Heart left ventricle (tissue), 16 donors: ENCODE data around the gene SCN9A. TPM values are rescaled to one million over a fixed set of nuclear protein-coding genes. Genes with fewer than 3 reads are reported as not detected.

ENCODE experiments used
- ATAC-seq, 4 donors: fragments of 200-7000 bp; cut with Tn5 transposase; one replicate each; pipeline ENCODE4 v1.9.1; 2020 to 2022; ENCODE audit warnings: moderate library complexity in 4 of 4, mild to moderate bottlenecking in 3 of 4, moderate number of reproducible peaks in 1 of 4
- DNase-seq, 5 donors: peaks; one replicate each; pipeline ENCODE4 v3.0.0-alpha.2; 2020
- H3K27ac ChIP-seq, 12 donors: fragments of 200-600 bp; sonication (generic) in 4 of 12; one replicate each; pipeline versions ENCODE4 v1.5.0 to v1.8.0; 2016 to 2022; ENCODE audit warnings: mild to moderate bottlenecking in 2 of 12
- H3K27me3 ChIP-seq, 9 donors: fragments of 200-600 bp; sonication (generic) in 2 of 9; one replicate each; pipeline versions ENCODE4 v1.5.1 to v1.8.0; 2016 to 2022; ENCODE audit warnings: mild to moderate bottlenecking in 3 of 9
- H3K36me3 ChIP-seq, 9 donors: fragments of 200-600 bp; sonication (generic) in 2 of 9; one replicate each; pipeline versions ENCODE4 v1.5.0 to v1.8.0; 2018 to 2022; ENCODE audit warnings: mild to moderate bottlenecking in 2 of 9
- H3K4me1 ChIP-seq, 12 donors: fragments of 200-600 bp; sonication (generic) in 4 of 12; one replicate each; pipeline versions ENCODE4 v1.5.0 to v1.8.0; 2016 to 2022; ENCODE audit warnings: mild to moderate bottlenecking in 3 of 12
- H3K4me3 ChIP-seq, 12 donors: fragments of 200-600 bp; sonication (generic) in 4 of 12; one replicate each; pipeline versions ENCODE4 v1.5.0 to v1.8.0; 2017 to 2022; ENCODE audit warnings: mild to moderate bottlenecking in 9 of 12, moderate library complexity in 4 of 12
- H3K9me3 ChIP-seq, 12 donors: fragments of 200-600 bp; sonication (generic) in 4 of 12; one replicate each; pipeline versions ENCODE4 v1.5.0 to v1.8.0; 2016 to 2022; ENCODE audit warnings: mild to moderate bottlenecking in 1 of 12
- POLR2A ChIP-seq, 2 donors: fragments of 450-650 bp; IDR thresholded peaks; one replicate each; pipeline ENCODE4 v1.6.1; 2017; ENCODE audit warnings: antibody characterized with exemption in 2 of 2, mild to moderate bottlenecking in 2 of 2, moderate library complexity in 2 of 2
- WGBS, 4 donors: extraction: QIAGEN DNeasy Blood & Tissue Kit in 2 of 4; methylation state at CpG; one replicate each; pipeline versions ENCODE4 v1.1.5 to v1.1.7; 2013 to 2018; 5-methylcytosine and 5-hydroxymethylcytosine counted together
- intact Hi-C, 10 donors: fragments of 100-400 bp; cut with DNase I; formaldehyde crosslinking; loops; one replicate each; pipeline versions ENCODE4 v1.11.1 to v1.14.2; 2022
- polyA plus RNA-seq, 2 donors: library from polyadenylated mRNA; stranded (reverse); fragments of 200-250 nt; gene quantifications; one replicate each; pipeline ENCODE4 v1.2.3, GENCODE V29; 2013
- total RNA-seq, 9 donors: library from RNA; depleted of rRNA in 2 of 9; stranded (reverse); fragments of >200 nt in 2 of 9; fragmentation: NEBNext Ultra II Directional in 3 of 9; extraction: Animal tissue kit (Norgen Biotek cat#: 25700) in 3 of 9; gene quantifications; one replicate each; pipeline versions ENCODE4 v1.1.0 to v1.2.4, GENCODE V29; 2016 to 2023
- TF ChIP-seq, protein P1 (sequence below), 12 donors: fragments of 200-600 bp; sonication (generic) in 4 of 12; IDR thresholded peaks; one replicate each; pipeline versions ENCODE4 v1.5.0 to v1.8.0; 2018 to 2022; ENCODE audit warnings: antibody characterized with exemption in 12 of 12, mild to moderate bottlenecking in 5 of 12
- donor health status: ischemic (EF 13 %, LVEDD 7.1; RV severe dilation, severe dysfunction).
- donor health status: healthy with polysubstance abuse.
- donor health status: DM: no; HTN: yes; CAD: no.
- donor health status: DM: no; HTN: no; CAD: no.
- donor health status: ischemic (EF 25% LVEDD 6.9; RV normal size, moderate dysfunction).
- donor health status: ischemic (EF 25% LVEDD 5.7; RV mildly dilated, moderate dysfunction).
- donor health status: healthy.
- donor health status: DM: yes; HTN: yes; CAD: no.
- donor health status: ischemic (EF 35%, LVEDD 5.7; RV mildly dilated, moderate dysfunction).
- donor health status: nonischemic (EF 11% LVEDD 7.7; RV severe dilation, severe dysfunction).
- donor health status: DM: yes; HTN: yes; CAD: no.
- donor health status: PGD.
- donor health status: ischemic (EF 29% LVEDD 5.4; RV normal size, mild dysfunction).
- donor health status: nonischemic (EF 23%, LVEDD 6.1; RV moderate dilation, normal function).

SCN9A gene
- total and polyA plus RNA-seq, 11 donors = 0.08 to 3.2 (median 0.99) TPM

DNA sequence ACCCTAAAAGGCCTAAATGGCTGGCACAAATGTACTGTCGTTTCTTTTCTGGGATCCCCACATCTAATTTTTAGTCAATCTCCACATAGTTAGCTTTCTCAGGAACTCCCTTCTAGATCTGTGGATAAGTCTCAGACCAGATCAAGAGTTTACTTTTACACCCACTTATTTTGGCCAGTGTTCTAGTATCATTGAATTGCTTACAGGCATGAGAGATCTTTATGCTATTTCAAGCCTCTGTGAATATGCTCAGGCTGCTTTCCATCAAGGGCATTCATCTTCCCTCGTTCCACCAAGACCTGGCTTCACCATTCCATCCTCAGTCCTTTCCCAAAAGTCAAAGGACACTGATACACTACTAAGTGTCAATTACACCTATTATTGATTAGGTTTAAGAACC lies 220.2 kb downstream of the SCN9A start:
- no peaks in the 10 kb centered on the region for H3K4me1 ChIP-seq
- no peak for DNase-seq
- 68 to 76% (median 72%) methylated on average over 2 of the region's 2 CpGs for WGBS, 4 donors
- intact Hi-C loops = no loop called here
- H3K27ac ChIP-seq = no peak overlapping the region
- TF ChIP-seq, protein P1, sequence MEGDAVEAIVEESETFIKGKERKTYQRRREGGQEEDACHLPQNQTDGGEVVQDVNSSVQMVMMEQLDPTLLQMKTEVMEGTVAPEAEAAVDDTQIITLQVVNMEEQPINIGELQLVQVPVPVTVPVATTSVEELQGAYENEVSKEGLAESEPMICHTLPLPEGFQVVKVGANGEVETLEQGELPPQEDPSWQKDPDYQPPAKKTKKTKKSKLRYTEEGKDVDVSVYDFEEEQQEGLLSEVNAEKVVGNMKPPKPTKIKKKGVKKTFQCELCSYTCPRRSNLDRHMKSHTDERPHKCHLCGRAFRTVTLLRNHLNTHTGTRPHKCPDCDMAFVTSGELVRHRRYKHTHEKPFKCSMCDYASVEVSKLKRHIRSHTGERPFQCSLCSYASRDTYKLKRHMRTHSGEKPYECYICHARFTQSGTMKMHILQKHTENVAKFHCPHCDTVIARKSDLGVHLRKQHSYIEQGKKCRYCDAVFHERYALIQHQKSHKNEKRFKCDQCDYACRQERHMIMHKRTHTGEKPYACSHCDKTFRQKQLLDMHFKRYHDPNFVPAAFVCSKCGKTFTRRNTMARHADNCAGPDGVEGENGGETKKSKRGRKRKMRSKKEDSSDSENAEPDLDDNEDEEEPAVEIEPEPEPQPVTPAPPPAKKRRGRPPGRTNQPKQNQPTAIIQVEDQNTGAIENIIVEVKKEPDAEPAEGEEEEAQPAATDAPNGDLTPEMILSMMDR (IDR thresholded peaks at IDR 0.05) = no peak
- TF ChIP-seq POLR2A (IDR thresholded peaks at IDR 0.05) = no peak
- no peaks in the 10 kb centered on the region for H3K36me3 ChIP-seq
- ATAC-seq = no peak
- no peak overlapping the region for H3K4me3 ChIP-seq
- H3K27me3 ChIP-seq = no peaks in the 10 kb centered on the region
- no peaks in the 10 kb centered on the region for H3K9me3 ChIP-seq

DNA sequence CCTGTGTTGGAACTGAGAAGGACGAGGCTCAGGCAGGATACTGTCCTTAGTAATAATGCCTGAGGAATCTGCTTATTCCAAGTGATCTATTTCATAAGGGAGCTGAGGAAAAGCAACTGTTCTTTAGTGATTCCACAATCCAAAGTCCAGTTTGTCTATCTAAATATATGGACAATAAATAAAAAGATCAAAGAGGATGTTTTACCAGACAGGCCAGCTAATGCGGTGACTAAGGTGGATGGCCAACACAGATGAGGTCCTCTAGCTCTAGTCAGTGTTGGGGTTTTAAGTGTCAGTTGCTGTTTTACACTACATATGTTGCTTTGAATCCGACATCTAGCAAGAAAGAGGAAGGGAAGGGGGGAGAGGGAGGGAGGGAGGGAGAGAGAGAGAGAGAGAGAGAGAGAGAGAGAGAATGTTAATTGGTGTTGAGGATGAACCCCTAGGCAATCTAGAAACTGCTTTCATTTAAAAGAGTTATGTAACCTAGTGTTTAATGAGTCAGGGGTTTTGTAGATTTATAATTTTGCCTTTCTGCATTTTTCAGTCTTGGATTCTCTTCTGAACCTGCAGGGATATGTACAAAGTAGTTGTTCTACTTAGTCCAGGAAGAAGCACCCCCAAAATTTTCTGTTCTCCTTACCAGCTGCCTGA lies 220.9 kb downstream of the SCN9A start:
- H3K27ac ChIP-seq = no peak overlapping the region
- no peaks in the 10 kb centered on the region for H3K36me3 ChIP-seq
- H3K4me3 ChIP-seq = no peak overlapping the region
- TF ChIP-seq, protein P1 (IDR thresholded peaks at IDR 0.05) = no peak
- TF ChIP-seq POLR2A (IDR thresholded peaks at IDR 0.05) = no peak
- ATAC-seq (no peak), DNase-seq (no peak)
- 32 to 63% (median 40%) methylated on average over 3 of the region's 3 CpGs for WGBS, 4 donors
- no peaks in the 10 kb centered on the region for H3K27me3 ChIP-seq
- intact Hi-C loops = no loop called here
- no peaks in the 10 kb centered on the region for H3K4me1 ChIP-seq
- H3K9me3 ChIP-seq = no peaks in the 10 kb centered on the region

DNA sequence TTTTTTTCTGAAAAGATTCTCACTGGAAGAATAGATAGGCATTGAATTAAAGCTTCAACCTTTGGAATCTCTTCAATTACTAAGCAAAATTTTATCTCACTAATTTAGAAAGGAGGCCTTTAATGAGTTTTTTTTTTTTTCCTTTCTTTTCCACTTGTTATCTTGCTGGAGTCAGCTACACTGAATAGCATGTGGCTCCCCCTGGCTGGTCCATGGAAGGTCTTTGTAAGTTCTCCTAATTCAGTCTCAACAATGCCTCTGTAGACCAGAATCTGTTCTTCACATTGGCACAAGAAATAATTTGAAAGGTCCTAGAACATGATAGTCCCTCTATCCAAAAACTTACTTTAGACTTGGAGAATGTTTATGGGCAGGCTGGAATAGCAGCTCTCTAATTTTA lies 223.7 kb downstream of the SCN9A start:
- Histone ChIP-seq H3K27ac (no peak overlapping the region), H3K9me3 (no peaks in the 10 kb centered on the region), H3K36me3 (no peaks in the 10 kb centered on the region), H3K4me1 (peaks cover 0 to 10% (median 0%) of the 10 kb centered on the region in 12 donors), H3K4me3 (no peak overlapping the region), H3K27me3 (no peaks in the 10 kb centered on the region)
- DNase-seq = no peak
- no peak for TF ChIP-seq POLR2A (IDR thresholded peaks at IDR 0.05)
- TF ChIP-seq, protein P1 (IDR thresholded peaks at IDR 0.05) = no peak
- ATAC-seq = no peak
- intact Hi-C loops = no loop called here

GRCh38 chr2:166148500-166149400 lies 227.0 kb downstream of the SCN9A start:
- H3K36me3 ChIP-seq = no peaks in the 10 kb centered on the region
- ATAC-seq (peak; percentile 90 to 96 (median 92)), DNase-seq (peak in 4 of 5 donors; percentile 8 to 55 (median 29))
- H3K27ac ChIP-seq = no peak overlapping the region
- H3K4me3 ChIP-seq = no peak overlapping the region
- intact Hi-C loops = no loop called here
- H3K4me1 ChIP-seq = peaks cover 0 to 10% (median 0%) of the 10 kb centered on the region in 12 donors
- TF ChIP-seq POLR2A (IDR thresholded peaks at IDR 0.05) = no peak
- TF ChIP-seq, protein P1 (IDR thresholded peaks at IDR 0.05) = no peak
- no peaks in the 10 kb centered on the region for H3K27me3 ChIP-seq
- H3K9me3 ChIP-seq = no peaks in the 10 kb centered on the region
- 60 to 70% (median 64%) methylated on average over 7 of the region's 7 CpGs for WGBS, 4 donors
